ENCODE results near the gene LGR6. TPM values are rescaled to one million over a fixed set of nuclear protein-coding genes. Genes with fewer than 3 reads are reported as not detected.
"Not testable (repeated sequence)": the region's sequence is repeated elsewhere in the genome, so short reads cannot be mapped to it uniquely, and the experiment has no call there.

LGR6 gene
- total RNA-seq, 1 donor: not detected

DNA sequence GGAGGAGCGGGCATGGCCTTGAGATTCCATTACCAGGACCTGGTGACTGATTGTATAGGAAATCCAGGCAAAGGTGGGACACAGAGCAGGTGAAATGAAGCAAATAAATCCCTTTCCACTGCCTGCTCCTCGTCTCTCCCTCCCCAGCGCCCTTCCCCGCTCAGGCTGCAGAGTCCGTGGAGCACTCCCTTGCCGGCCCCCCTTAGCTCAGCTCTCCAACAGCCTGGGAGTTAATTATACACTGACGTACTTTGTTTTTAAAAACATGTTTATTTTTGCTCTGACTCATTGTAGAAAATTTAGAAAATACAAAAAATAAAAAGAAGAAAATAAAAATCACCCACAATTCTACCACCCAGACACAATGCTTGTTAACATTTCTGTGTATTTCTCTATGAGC lies 61.7 kb downstream of the LGR6 start:
- TF ChIP-seq CTCF (IDR thresholded peaks at IDR 0.05; ENCODE audit: insufficient read depth, low read length): no peak
- H3K4me3 ChIP-seq (ENCODE audit: low read depth, low read length): no peak overlapping the region
- DNase-seq (ENCODE audit: low read depth): no peak

GRCh38 chr1:202259705-202260104 lies 66.1 kb downstream of the LGR6 start:
- H3K4me3 ChIP-seq (ENCODE audit: low read depth, low read length): no peak overlapping the region
- DNase-seq (ENCODE audit: low read depth): no peak
- no peak for TF ChIP-seq CTCF (IDR thresholded peaks at IDR 0.05; ENCODE audit: insufficient read depth, low read length)

- H3K4me3 ChIP-seq (ENCODE audit: low read depth, low read length): not testable (repeated sequence)
These were observed 67.8 kb downstream of the LGR6 start for GRCh38 chr1:202261209-202261958.

DNA sequence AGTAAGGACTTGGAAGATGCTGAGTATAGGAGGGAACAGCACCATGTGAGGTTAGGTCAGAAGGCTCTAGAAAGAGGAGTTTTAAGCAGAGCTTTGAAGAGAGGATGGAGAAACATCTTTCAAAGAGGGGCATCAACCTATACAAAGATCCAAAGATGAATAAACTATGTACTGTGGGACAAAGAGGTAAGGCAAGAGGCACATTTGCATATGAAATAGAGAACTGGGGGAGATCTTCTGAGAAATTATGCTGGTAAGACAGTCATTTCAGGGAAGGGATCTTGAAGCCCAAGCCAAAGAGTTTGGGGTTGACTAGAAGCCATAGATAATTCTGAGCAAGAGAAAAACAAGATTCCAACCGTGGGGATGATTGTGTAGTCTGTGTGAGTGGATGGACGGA lies 70.0 kb downstream of the LGR6 start:
- no peak for TF ChIP-seq CTCF (IDR thresholded peaks at IDR 0.05; ENCODE audit: insufficient read depth, low read length)
- no peak for DNase-seq (ENCODE audit: low read depth)
- H3K4me3 ChIP-seq (ENCODE audit: low read depth, low read length): no peak overlapping the region

More at GRCh38 chr1:202261209-202261958, 67.8 kb downstream of the LGR6 start:
- not testable (repeated sequence) for DNase-seq (ENCODE audit: low read depth)

- H3K4me3 ChIP-seq (ENCODE audit: low read depth, low read length): no peak overlapping the region
- DNase-seq (ENCODE audit: low read depth): no peak
- no peak for TF ChIP-seq CTCF (IDR thresholded peaks at IDR 0.05; ENCODE audit: insufficient read depth, low read length)
These were observed 70.7 kb downstream of the LGR6 start for GRCh38 chr1:202264300-202264699.

GRCh38 chr1:202264726-202265125 lies 71.1 kb downstream of the LGR6 start:
- no peak for DNase-seq (ENCODE audit: low read depth)
- no peak for TF ChIP-seq CTCF (IDR thresholded peaks at IDR 0.05; ENCODE audit: insufficient read depth, low read length)
- H3K4me3 ChIP-seq (ENCODE audit: low read depth, low read length): no peak overlapping the region

GRCh38 chr1:202266061-202266765 lies 72.6 kb downstream of the LGR6 start:
- TF ChIP-seq CTCF (IDR thresholded peaks at IDR 0.05; ENCODE audit: insufficient read depth, low read length): no peak
- DNase-seq (ENCODE audit: low read depth): no peak
- H3K4me3 ChIP-seq (ENCODE audit: low read depth, low read length): no peak overlapping the region

Data from fibroblast of the aortic adventitia (primary cell).